GM21526 (cell line): Measurements from ENCODE around the gene IFNW1.
"Not testable (repeated sequence)": the region's sequence is repeated elsewhere in the genome, so short reads cannot be mapped to it uniquely, and the experiment has no call there.

Experiments
- ATAC-seq: cut with Tn5 transposase; IDR thresholded peaks from one replicate; pipeline ENCODE4 v1.9.1; 2021; ENCODE audit warnings: moderate library complexity; ENCODE audit not compliant: unreplicated experiment, low FRiP score

The IFNW1 gene

DNA sequence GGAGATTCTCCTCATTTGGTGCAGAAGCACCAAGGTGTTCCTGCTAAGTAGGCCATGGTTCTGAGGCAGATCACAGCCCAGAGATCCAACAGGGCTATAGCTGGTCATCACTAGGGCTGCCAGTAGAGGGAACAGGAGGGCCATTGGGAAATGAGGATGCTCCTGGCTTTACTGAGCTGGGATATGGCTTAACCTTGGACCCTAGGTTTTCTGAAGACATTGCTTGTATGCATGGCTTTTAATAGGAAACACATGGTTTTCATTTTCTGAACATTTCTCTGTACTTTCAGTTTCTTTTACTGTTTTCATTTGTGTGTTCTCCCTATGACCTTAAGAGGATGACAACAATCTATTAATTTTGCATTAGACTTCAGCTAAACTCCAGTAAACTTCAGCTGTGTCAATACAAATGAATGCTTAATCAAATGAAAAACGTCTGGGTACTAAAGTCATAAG is at the start of gene IFNW1:
IFNW1 (minus strand) TSS at position 406 of the 456 bp plus-strand sequence; CDS start at position 144, 262 bp downstream.
- ATAC-seq, result peak; percentile 62

DNA sequence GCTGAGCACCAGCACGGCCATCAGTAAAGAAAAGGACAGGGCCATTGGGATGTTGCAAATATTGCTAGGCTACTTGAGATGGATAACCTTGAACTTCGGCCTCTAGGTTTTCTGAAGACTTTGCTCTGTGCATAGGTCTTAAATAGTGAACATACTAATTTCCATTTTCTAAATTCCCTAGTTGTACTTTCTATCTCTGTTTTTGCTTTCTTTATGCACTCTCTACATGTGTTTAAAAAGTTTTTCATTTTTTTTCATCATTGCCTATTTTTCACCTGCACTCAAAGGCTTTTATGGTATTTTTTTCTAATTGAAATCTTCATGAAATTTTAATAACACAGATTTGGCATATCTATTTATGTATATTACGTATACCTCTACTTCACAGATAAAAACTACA is 45.9 kb upstream of the IFNW1 start, which contains the start of gene IFNA4:
IFNA4 (minus strand) TSS at position 101 of the 400 bp plus-strand sequence; CDS start at position 45, 56 bp downstream.
- ATAC-seq, result not testable (repeated sequence)

DNA sequence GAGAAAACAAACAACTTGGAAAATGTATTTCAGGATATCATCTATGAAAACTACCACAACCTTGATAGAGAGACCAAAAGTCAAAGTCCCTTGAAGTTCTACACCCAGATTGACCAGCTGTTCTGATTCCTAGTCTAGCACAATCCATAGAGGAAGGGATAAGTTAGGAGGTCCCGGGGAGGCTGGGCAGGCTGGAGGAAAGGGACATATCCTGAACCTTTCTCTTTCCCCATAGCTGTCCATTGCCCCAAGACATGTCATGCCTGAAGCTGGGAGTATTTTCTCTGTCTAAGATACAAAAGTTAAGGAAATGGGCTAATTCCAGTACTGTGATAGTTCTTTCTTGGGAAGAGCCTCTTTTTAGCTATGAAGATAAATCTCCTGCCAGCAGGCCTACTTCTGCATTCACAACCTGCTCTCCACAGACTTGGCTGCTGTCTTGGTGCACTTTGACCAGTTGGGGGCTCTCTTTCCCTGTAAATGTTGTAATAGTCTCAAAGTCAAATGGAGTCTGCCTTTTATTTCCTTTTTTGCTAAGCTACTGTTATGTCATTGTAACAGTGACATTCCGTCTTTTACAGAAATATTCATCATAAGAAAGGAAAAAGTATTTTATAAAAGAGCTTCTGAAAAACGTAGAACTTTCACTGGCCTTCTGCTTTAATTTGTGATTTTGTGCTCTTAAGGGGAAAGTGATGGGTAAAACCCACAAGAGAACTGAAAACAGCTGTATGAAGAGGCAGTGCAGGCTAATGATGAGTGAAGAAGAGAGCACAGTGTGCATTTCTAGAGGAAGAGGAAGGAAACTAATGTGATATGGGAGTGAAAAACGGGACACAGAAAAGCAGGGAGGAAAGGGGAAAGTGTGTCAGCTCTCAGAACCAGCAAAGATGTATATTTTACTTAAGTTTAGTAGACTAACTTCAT is 41.4 kb upstream of the IFNW1 start:
- ATAC-seq, result peak; percentile 98

DNA sequence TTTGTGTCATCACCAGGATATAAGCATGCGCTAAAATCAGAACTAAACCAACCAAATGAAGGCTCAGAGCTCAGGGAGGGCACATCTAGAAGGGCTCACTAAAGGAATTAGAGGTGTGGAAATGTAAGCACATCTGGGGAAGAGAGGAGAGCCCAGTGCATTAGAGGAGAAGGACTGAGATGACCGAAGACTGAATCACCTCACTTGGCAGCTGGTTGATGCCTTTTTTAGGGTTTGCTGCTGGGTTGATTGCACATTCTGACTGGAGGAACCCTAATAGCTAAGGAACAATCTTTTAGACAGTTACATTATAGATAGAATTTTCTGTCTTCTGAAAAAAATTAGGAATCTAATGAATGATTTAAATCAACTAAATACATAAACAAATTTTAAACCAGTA is 33.0 kb upstream of the IFNW1 start:
- no peak for ATAC-seq

DNA sequence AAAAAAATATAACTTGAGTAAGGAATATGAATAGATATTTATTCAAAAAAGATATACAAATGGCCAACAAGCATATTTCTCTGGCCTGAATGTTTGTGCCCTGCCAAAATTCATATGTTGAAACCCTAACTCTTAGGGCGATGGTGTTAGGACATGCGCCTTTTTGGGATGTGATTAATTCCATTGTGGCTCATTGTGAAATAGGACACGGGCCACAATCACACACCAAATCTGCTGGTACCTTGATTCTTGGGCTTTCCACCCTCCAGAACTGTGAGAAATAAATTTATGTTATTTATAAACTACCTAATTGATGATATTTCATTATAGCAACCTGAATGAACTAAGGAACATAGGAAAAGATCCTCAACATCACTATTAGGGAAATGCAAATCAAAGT is 30.5 kb upstream of the IFNW1 start:
- ATAC-seq, result no peak

DNA sequence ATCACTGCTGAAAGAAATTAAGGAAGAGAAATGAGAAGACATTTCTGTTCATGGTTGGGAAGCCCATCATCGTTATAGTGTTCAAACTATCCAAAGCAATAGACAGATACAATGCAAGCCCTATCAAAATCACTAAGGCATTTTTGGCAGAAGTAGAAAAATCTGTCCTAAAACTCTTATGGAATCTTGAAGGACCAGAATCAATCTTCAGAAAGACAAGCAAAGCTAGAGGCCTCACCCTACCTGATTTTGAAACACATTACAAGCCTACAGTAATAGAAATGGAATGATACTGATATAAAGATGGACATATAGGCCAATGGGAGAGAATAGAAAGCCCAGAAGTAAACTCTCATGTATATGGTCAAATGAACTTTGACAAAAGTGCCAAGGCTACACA is 29.7 kb upstream of the IFNW1 start:
- ATAC-seq, result no peak

DNA sequence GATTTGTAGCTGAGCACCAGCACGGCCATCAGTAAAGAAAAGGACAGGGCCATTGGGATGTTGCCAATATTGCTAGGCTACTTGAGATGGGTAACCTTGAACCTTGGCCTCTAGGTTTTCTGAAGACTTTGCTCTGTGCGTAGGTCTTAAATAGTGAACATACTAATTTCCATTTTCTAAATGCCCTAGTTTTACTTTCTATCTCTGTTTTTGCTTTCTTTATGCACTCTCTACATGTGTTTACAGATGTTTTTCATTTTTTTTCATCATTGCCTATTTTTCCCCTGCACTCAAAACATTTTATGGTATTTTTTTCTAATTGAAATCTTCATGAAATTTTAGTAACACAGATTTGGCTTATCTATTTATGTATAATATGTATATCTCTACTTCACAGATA is 24.9 kb upstream of the IFNW1 start, which contains the start of gene IFNA21:
IFNA21 (minus strand) TSS at position 101 of the 400 bp plus-strand sequence; CDS start at position 53, 48 bp downstream.
- ATAC-seq, result not testable (repeated sequence)

DNA sequence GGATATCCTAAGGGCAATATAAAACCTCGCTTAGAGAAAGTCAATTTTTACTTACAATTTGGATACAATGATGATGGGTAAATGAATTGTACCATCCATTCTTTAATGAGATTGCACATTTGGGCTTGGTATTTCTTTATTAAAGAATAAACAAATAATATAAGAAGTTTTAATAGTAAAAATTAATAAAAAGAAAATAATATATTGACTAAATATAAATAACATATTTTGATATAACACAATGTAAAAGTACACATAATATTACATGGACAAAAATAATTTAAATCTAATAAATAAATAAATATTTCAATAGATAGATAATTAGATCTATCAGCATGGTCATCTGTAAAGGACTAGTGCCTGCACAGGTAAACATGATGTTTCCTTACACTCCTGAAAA is 23.9 kb upstream of the IFNW1 start:
- no peak for ATAC-seq

DNA sequence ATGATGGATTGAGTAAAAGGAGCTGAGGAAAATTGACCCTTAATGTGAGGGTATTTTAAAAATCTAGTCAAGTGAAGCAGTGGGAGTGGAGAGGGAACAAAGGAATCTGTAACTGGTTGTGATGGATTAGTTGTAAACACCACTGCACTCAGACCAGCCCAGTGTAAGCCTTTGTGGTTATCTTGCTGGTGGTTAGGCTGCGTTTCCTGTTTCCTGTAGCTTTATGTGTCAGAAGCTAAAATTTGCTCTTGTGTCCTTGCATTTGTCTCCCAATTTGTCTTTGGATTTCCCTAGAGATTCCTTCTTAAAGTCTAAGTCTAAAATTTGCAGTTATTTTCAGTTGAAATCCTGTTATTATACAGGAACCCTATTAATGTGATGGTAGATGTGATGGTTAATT is 18.5 kb upstream of the IFNW1 start:
- peak; percentile 91 for ATAC-seq

DNA sequence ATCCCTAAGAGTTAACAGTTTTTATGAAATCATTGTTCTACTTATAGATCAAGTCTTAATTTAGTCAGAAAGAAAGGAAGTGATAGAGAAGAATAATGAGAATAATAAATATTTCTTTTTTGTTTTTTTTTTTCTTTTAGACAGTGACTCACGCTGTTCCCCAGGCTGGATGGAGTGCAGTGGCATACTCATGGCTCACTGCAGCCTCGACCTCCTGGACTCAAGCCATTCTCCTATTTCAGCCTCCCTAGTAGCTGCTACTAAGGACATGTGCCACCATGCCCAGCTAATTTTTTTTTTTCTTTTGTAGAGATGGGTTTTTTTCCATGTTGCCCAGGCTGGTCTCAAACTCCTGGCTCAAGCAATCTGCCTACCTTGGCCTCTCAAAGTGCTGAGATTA is 13.9 kb upstream of the IFNW1 start:
- ATAC-seq, result no peak

DNA sequence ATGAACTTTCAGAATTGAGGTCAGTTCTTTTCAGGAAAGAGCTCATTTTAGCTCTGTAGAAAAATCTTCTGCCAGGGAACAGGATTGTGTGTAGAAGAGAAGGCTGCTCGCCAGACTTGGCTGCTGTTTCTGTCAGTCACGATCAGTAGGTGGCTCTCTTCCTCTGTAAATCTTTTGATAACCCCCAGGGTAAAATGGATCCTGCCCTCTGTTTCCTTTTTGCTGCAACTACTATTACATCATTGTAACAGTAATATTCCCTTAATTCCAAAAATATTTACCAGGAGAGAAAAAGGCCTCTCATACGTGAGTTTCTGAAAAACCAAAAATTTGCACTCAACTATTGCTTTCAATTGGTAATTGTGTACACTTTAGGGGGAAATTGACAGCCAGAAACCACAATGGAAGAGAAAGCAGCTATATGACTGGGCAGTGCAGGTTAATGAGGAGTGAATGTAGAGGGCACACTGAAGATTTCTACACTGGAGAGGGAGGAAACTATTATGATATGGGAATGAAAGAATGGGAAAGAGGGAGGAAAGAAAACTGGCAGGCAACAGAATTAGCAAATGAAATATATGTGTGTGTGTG is 12.5 kb upstream of the IFNW1 start:
- ATAC-seq, result peak; percentile 79

DNA sequence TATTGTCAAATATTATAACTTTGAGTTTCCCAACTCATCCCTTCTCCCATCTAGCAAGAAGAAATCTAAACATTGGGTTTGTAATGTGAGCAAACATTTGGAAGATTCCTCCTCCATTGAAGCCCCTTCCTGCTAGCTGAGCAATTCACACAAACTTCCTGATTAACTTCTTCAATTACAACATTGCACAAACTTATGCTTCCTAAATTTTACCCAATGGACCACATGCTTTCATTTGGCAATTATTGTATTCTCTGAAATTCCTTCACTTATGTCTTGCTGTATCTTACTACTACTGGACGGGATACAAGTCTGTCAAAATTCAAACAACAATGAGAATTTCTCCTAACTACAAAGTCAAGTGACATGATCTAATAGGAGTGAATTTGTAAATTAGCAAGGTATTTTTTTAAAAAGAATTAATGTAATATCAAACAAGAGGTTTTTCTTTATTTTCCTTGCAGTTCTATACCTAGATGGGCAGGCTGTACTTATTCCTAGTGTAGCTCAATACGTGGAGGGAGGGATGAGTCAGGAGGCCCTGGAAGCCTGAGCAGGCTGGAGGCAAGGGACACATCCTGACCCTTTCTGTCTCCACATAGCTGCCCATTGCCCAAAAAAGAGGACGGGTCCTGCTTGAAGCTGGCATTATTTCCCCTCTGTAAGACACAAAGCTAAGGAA is 11.8 kb upstream of the IFNW1 start:
- ATAC-seq, result peak; percentile 25

DNA sequence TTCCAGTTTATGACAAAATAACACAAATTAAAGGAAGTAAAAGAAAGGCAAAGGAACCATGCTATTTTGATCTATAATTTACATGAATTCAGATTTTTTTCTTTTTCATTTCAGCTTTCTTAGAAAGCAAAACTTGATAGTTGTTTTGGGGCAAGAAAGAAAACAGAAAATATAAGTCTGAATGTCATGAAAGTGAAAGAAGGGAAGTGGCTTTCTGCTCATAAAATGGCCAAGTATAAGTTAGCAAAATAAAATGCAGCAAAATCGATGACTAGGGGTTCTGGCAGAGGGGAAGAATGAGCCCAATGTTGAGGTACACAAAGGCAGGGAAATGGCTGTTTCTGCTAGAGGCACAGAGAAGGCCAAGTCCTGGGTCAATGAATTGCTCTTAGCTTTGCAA is 3.0 kb upstream of the IFNW1 start:
- ATAC-seq, result peak; percentile 48

DNA sequence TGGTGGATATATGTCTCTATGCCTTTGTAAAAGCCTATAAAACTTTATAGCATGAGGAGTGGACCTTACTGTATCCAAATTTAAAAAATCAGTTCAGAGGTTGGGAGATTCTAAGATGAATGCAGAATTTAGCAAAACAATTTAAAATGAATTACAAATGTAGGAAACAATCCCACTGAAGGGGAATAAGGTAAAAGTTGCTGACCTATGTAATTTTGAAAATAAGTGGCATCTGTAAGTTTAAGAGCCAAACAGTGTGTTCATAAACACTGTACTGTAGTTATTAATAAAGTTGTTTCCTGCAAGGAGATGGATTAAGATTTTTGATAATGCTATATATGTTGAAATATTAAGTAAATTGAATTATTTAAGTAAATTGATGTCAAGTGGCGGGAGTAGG is 4.6 kb downstream of the IFNW1 start:
- no peak for ATAC-seq

DNA sequence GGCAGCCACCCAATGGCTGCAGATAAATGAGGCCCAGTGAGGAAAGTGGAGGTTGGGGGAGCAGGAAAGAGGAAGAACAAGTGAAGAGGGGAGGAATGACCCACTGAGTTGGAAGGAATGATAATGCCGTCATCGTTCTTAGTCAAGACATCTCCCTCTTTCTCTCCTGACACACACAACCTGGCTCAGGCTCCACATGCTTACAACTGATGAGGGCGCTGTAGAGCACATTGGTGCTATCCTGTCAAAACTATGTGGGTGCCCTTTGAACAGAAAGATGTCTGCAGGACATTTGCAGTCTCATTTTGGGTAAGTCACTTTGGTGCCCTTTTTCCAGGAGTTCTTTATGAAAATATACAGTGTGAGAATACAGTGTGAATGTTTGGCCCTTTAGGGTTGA is 5.9 kb downstream of the IFNW1 start:
- no peak for ATAC-seq

DNA sequence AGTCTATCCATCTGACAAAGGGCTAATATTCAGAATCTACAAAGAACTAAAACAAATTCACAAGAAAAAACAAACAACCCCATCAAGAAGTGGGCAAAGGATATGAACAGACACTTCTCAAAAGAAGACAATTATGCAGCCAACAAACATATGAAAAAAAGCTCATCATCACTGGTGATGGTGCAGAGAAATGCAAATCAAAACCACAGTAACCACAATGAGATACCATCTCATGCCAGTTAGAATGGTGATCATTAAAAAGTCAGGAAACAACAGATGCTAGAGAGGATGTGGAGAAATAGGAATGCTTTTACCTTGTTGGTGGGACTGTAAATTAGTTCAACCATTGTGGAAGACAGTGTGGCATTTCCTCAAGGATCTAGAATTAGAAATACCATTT is 13.4 kb downstream of the IFNW1 start:
- not testable (repeated sequence) for ATAC-seq

DNA sequence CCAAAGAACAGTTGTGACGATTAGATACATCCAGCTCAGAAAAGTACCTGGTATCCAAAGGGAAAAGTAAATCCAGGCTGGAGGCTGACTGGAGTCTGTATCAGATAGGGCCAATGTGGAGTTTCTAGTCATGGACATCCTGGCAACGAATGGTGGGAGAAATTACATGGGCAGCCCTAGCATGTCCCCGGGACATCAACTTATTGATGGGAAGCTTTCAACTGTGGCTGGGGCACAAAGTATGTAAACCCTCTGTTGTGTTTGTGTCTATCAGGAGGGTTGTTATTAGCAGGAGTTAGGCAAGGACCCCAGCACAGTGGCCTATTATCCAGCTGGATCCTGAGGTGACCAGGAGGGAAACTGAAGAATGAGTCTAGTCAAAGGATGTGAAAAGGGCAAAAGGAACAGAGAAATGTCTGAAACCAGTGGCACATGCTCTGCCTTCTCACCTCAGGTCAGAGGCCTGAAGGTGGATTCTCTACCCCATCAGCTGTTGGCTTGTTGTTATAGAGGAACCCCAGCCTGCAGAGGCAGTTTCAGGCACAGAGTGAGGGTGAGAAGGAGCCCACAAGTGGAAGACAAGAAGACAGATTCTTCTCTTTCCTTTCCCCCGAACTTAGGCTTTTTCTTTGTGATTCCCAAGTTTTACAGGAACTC is 19.9 kb downstream of the IFNW1 start:
- peak; percentile 95 for ATAC-seq

DNA sequence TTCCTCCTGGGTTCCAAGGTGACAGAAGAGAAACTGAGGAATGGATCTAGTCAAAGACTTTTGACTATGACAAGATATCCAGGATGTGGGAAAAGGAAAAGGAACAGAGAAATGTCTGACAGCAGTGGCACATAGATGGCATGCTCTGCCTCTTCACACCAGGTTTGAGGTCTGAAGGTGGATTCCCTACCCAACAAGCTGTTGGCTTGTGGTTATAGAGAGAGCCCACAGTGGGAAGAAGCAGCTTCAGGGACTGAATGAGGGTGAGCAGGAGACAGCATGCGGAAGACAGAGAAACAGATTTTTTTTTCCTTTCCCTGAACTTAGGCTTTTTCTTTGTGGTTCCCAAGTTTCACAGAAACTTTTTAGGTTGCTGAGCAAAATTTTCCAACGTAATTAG is 20.6 kb downstream of the IFNW1 start:
- no peak for ATAC-seq

DNA sequence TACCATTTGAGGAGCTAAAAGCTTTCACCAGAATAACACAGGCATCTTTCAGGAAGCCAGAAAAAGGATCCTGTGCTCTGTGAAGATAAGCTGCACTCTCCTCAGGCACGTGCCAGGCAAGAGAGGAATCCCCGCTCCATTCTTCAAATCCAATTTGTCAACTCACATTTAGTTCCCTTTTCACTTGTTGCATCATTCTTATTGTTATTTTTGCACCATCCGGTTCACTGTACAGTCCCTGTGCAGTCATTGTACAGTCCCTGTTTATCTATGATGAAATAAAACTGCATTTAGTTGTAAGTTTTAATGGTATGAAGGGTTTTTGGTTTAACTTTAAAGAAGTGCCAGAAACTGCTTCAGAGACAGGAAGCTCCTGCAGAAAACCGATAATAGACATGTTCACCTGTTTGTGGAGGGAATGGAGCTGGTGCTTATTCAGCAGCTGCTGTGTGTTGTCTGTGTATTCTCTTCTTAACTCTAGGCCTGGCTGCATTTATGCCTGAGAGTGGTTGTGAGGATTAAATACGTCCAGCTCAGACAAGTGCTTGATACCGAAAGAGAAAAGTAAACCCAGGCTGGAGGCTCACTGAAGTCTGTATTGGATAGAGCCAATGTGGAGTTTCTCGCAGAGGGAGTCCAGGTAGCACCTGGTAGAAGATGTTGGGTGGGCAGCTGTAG is 22.4 kb downstream of the IFNW1 start:
- no peak for ATAC-seq

DNA sequence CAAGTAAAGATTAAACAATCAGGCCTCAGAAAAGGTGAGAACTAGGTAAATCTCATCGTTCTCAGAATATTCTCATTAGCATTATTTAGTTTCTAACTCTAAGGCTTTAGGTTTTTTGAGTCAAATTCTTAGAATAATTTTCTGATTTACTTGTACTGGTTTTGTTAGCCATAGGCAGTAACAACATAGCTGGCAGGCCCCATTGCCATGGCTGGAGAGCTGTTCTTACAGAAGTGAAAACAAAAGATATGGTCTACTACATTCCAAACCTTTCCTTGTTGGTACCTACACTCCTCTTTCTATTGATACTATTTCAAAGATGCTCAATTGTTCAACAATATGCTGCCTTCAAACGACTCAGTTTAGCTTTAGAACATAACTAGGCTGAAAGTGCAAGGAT is 27.3 kb downstream of the IFNW1 start:
- ATAC-seq, result no peak
